Astrocyte (in vitro differentiated cells and primary cell): Measurements from ENCODE around the gene APOA1. TPM values are rescaled to one million over a fixed set of nuclear protein-coding genes. Genes with fewer than 3 reads are reported as not detected.

Source experiments
- DNase-seq: peaks from one replicate; pipeline ENCODE4 v3.0.0-alpha.2; 2010; ENCODE audit warnings: low read depth
- FAIRE-seq: peaks from 2 replicates; lab custom pipeline; 2011; peaks lifted over from hg19 to GRCh38; lab: Jason Lieb, UNC
- H2AFZ ChIP-seq: 2 replicates; pipeline ENCODE4 v1.6.0; 2012; ENCODE audit warnings: low read depth, low read length, inconsistent platforms
- H3K27ac ChIP-seq: 2 replicates; pipeline ENCODE4 v1.5.1; 2011; ENCODE audit warnings: low read depth, low read length, inconsistent platforms
- H3K27me3 ChIP-seq: 2 replicates; pipeline ENCODE4 v1.6.0; 2011; ENCODE audit warnings: low read length, inconsistent platforms; ENCODE audit not compliant: insufficient read depth
- H3K36me3 ChIP-seq: 2 replicates; pipeline ENCODE4 v1.5.1; 2011; ENCODE audit warnings: low read length, inconsistent platforms; ENCODE audit not compliant: insufficient read depth
- H3K4me1 ChIP-seq: 2 replicates; pipeline ENCODE4 v1.5.1; 2011; ENCODE audit warnings: low read length, inconsistent platforms; ENCODE audit not compliant: insufficient read depth
- H3K4me2 ChIP-seq: 2 replicates; pipeline ENCODE4 v1.6.0; 2012; ENCODE audit warnings: low read length, inconsistent platforms
- H3K4me3 ChIP-seq: 2 replicates; pipeline ENCODE4 v1.5.1; 2011; ENCODE audit warnings: low read depth, mild to moderate bottlenecking, low read length, inconsistent platforms; ENCODE audit not compliant: insufficient read depth
- H3K79me2 ChIP-seq: 2 replicates; pipeline ENCODE4 v1.6.0; 2012; ENCODE audit warnings: mild to moderate bottlenecking, low read length, inconsistent platforms; ENCODE audit not compliant: insufficient read depth
- H3K9ac ChIP-seq: 2 replicates; pipeline ENCODE4 v1.6.0; 2012; ENCODE audit warnings: mild to moderate bottlenecking, low read length, inconsistent platforms
- H3K9me3 ChIP-seq: 2 replicates; pipeline ENCODE4 v1.5.1; 2012; ENCODE audit warnings: low read depth, mild to moderate bottlenecking, low read length, inconsistent platforms; ENCODE audit not compliant: insufficient read depth
- H4K20me1 ChIP-seq: 2 replicates; pipeline ENCODE4 v1.6.0; 2012; ENCODE audit warnings: low read length, inconsistent platforms; ENCODE audit not compliant: insufficient read depth
- H3K27ac Mint-ChIP-seq: one replicate; pipeline ENCODE4 v1.8.0; 2021; ENCODE audit warnings: mild to moderate bottlenecking, mixed read lengths; ENCODE audit not compliant: unreplicated experiment
- H3K27me3 Mint-ChIP-seq: one replicate; pipeline ENCODE4 v1.8.0; 2021; ENCODE audit warnings: low read depth, mixed read lengths; ENCODE audit not compliant: unreplicated experiment
- H3K36me3 Mint-ChIP-seq: one replicate; pipeline ENCODE4 v1.8.0; 2021; ENCODE audit warnings: low read depth, mixed read lengths; ENCODE audit not compliant: unreplicated experiment
- H3K4me1 Mint-ChIP-seq: one replicate; pipeline ENCODE4 v1.8.0; 2021; ENCODE audit warnings: low read depth, mixed read lengths; ENCODE audit not compliant: unreplicated experiment
- H3K4me3 Mint-ChIP-seq: one replicate; pipeline ENCODE4 v1.8.0; 2021; ENCODE audit warnings: mild to moderate bottlenecking, moderate library complexity, mixed read lengths; ENCODE audit not compliant: unreplicated experiment
- H3K9me3 Mint-ChIP-seq: one replicate; pipeline ENCODE4 v1.8.0; 2021; ENCODE audit warnings: mild to moderate bottlenecking, mixed read lengths; ENCODE audit not compliant: unreplicated experiment
- EZH2 ChIP-seq: IDR thresholded peaks from 2 replicates; pipeline ENCODE4 v1.6.1; 2012; ENCODE audit warnings: mild to moderate bottlenecking, low read length, inconsistent platforms; ENCODE audit not compliant: insufficient read depth
- total RNA-seq: library from RNA; stranded (reverse); gene quantifications from 2 replicates; pipeline ENCODE4 v1.2.1, GENCODE V29; 2021
- TF ChIP-seq, protein P1 (sequence below): IDR thresholded peaks from 2 replicates; pipeline ENCODE4 v1.5.1; 2011; ENCODE audit warnings: low read depth, mild to moderate bottlenecking, inconsistent platforms, low read length, moderate library complexity; ENCODE audit not compliant: insufficient read depth

Gene APOA1
- total RNA-seq, 1 donor from 2014 or later: 6.0 TPM

- Mint-ChIP-seq H3K4me1 (no peaks in the 10 kb centered on the region), H3K27me3 (peaks cover 3% of the 10 kb centered on the region)
These were observed 36.8 kb downstream of the APOA1 start for GRCh38 chr11:116800610-116801009.

DNA sequence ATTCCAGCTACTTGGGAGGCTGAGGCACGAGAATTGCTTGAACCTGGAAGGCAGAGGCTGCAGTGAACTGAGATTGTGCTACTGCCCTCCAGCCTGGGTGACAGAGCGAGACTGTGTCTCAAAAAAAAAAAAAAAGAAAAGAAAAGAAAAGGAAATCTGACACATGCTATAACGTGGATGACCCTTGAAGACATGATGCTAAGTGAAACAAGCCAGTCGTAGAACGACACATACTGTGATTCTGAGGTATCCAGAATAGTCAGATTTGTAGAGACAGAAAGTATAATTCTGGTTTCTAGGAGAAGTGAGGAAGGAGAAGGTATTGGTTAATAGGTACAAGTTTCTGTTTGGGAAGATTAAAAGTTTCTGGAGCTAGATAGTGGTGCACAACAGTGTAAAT is 39.1 kb downstream of the APOA1 start:
- no peak overlapping the region for H3K9ac ChIP-seq
- Mint-ChIP-seq H3K36me3 (no peaks in the 10 kb centered on the region), H3K4me3 (no peak overlapping the region), H3K27me3 (no peaks in the 10 kb centered on the region), H3K27ac (no peak overlapping the region), H3K9me3 (no peaks in the 10 kb centered on the region), H3K4me1 (peaks cover 2% of the 10 kb centered on the region)
- FAIRE-seq (no peak), DNase-seq (no peak)
- TF ChIP-seq, protein P1, sequence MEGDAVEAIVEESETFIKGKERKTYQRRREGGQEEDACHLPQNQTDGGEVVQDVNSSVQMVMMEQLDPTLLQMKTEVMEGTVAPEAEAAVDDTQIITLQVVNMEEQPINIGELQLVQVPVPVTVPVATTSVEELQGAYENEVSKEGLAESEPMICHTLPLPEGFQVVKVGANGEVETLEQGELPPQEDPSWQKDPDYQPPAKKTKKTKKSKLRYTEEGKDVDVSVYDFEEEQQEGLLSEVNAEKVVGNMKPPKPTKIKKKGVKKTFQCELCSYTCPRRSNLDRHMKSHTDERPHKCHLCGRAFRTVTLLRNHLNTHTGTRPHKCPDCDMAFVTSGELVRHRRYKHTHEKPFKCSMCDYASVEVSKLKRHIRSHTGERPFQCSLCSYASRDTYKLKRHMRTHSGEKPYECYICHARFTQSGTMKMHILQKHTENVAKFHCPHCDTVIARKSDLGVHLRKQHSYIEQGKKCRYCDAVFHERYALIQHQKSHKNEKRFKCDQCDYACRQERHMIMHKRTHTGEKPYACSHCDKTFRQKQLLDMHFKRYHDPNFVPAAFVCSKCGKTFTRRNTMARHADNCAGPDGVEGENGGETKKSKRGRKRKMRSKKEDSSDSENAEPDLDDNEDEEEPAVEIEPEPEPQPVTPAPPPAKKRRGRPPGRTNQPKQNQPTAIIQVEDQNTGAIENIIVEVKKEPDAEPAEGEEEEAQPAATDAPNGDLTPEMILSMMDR: no peak
- no peak for TF ChIP-seq EZH2
- no peaks in the 10 kb centered on the region for H3K79me2 ChIP-seq
- H2AFZ ChIP-seq: no peak overlapping the region
- peaks cover 6% of the 10 kb centered on the region for H3K27me3 ChIP-seq
- H3K36me3 ChIP-seq: no peaks in the 10 kb centered on the region
- peaks cover 3% of the 10 kb centered on the region for H3K4me1 ChIP-seq
- no peak overlapping the region for H3K4me2 ChIP-seq
- H3K4me3 ChIP-seq: no peak overlapping the region
- no peak overlapping the region for H3K27ac ChIP-seq
- H4K20me1 ChIP-seq: no peaks in the 10 kb centered on the region
- H3K9me3 ChIP-seq: no peaks in the 10 kb centered on the region

More at GRCh38 chr11:116800610-116801009, 36.8 kb downstream of the APOA1 start:
- H3K79me2 ChIP-seq: no peaks in the 10 kb centered on the region
- H3K27ac ChIP-seq: no peak overlapping the region
- no peaks in the 10 kb centered on the region for H3K4me1 ChIP-seq
- H3K9ac ChIP-seq: no peak overlapping the region
- H2AFZ ChIP-seq: no peak overlapping the region
- H3K9me3 ChIP-seq: no peaks in the 10 kb centered on the region
- Mint-ChIP-seq H3K27ac (no peak overlapping the region), H3K4me3 (no peak overlapping the region), H3K36me3 (no peaks in the 10 kb centered on the region), H3K9me3 (no peaks in the 10 kb centered on the region)
- DNase-seq (no peak), FAIRE-seq (no peak)
- H3K36me3 ChIP-seq: no peaks in the 10 kb centered on the region
- H3K27me3 ChIP-seq: peaks cover 11% of the 10 kb centered on the region
- H3K4me2 ChIP-seq: no peak overlapping the region
- H4K20me1 ChIP-seq: no peaks in the 10 kb centered on the region
- no peak overlapping the region for H3K4me3 ChIP-seq
- no peak for TF ChIP-seq EZH2
- TF ChIP-seq, protein P1: no peak

GRCh38 chr11:116797816-116798215 is 39.6 kb downstream of the APOA1 start:
- Histone ChIP-seq H3K79me2 (no peaks in the 10 kb centered on the region), H2AFZ (no peak overlapping the region), H3K36me3 (no peaks in the 10 kb centered on the region), H3K4me2 (no peak overlapping the region), H3K27me3 (peaks cover 6% of the 10 kb centered on the region), H3K4me3 (no peak overlapping the region), H3K27ac (no peak overlapping the region), H4K20me1 (no peaks in the 10 kb centered on the region), H3K9me3 (no peaks in the 10 kb centered on the region), H3K4me1 (peaks cover 5% of the 10 kb centered on the region), H3K9ac (no peak overlapping the region)
- no peak overlapping the region for H3K4me3 Mint-ChIP-seq
- DNase-seq (no peak), FAIRE-seq (no peak)
- H3K4me1 Mint-ChIP-seq: peaks cover 6% of the 10 kb centered on the region
- TF ChIP-seq, protein P1: no peak
- TF ChIP-seq EZH2: no peak
- H3K27ac Mint-ChIP-seq: no peak overlapping the region
- no peaks in the 10 kb centered on the region for H3K27me3 Mint-ChIP-seq
- no peaks in the 10 kb centered on the region for H3K36me3 Mint-ChIP-seq
- no peaks in the 10 kb centered on the region for H3K9me3 Mint-ChIP-seq
